Measurements from ENCODE around the gene SPDYE11.
"Not testable (repeated sequence)": the region's sequence is repeated elsewhere in the genome, so short reads cannot be mapped to it uniquely, and the experiment has no call there.

Gene SPDYE11, protein sequence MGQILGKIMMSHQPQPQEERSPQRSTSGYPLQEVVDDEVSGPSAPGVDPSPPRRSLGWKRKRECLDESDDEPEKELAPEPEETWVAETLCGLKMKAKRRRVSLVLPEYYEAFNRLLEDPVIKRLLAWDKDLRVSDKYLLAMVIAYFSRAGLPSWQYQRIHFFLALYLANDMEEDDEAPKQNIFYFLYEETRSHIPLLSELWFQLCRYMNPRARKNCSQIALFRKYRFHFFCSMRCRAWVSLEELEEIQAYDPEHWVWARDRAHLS
- total RNA-seq: 0 reads per million in 2 experiments

DNA sequence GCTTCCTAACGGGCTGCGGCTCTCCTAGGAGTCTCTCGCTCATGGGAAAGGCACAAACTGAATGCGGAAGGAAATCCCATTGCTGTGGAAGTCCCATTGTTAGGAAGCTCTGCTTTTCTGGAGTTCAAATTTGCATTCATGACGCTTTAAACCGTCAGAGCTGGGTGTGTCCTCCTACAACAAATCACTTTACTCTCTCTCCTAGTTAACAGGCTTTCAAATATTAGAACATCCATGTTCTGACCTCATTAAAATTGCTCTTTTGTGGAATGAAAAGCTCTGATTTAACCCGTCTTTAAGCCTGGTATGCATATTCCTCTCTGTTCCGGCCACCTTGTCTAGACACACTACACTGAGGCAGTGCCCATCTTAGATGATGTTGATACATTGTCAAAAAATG is at the start of gene SPDYE11:
Gene SPDYE11 (minus strand): TSS at position 101 of the 400 bp plus-strand sequence. CDS start 1,800 bp downstream, outside the sequence.
- not testable (repeated sequence) for DNase-seq (ENCODE audit: low read depth)

DNA sequence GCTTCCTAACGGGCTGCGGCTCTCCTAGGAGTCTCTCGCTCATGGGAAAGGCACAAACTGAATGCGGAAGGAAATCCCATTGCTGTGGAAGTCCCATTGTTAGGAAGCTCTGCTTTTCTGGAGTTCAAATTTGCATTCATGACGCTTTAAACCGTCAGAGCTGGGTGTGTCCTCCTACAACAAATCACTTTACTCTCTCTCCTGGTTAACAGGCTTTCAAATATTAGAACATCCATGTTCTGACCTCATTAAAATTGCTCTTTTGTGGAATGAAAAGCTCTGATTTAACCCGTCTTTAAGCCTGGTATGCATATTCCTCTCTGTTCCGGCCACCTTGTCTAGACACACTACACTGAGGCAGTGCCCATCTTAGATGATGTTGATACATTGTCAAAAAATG is 28.2 kb upstream of the SPDYE11 start, which contains the start of gene SPDYE9:
Gene SPDYE9 (minus strand): TSS at position 101 of the 400 bp plus-strand sequence. CDS start 1,800 bp downstream, outside the sequence.
- not testable (repeated sequence) for DNase-seq (ENCODE audit: low read depth)

DNA sequence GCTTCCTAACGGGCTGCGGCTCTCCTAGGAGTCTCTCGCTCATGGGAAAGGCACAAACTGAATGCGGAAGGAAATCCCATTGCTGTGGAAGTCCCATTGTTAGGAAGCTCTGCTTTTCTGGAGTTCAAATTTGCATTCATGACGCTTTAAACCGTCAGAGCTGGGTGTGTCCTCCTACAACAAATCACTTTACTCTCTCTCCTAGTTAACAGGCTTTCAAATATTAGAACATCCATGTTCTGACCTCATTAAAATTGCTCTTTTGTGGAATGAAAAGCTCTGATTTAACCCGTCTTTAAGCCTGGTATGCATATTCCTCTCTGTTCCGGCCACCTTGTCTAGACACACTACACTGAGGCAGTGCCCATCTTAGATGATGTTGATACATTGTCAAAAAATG is 28.0 kb downstream of the SPDYE11 start, which contains the start of gene SPDYE8:
Gene SPDYE8 (minus strand): TSS at position 101 of the 400 bp plus-strand sequence. CDS start 1,800 bp downstream, outside the sequence.
- not testable (repeated sequence) for DNase-seq (ENCODE audit: low read depth)

DNA sequence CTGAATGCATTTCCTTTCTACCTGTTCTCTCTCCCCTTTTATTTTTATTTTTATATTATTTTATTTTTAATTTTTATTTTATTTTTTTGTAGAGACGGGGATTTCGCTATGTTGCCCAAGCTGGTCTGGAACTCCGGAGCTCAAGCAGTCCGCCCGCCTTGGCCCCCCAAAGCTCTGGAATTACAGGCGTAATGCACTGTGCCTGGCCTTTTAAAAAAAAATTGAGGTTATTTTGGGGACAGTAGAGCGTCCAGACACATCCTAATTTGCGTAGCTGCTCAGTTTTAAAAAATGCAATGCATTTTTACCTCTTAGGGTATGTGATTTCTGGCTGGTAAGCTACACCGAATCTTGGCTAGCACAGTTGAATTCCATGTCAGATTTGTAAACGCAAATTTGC is 51.2 kb downstream of the SPDYE11 start:
- DNase-seq (ENCODE audit: low read depth): not testable (repeated sequence)

DNA sequence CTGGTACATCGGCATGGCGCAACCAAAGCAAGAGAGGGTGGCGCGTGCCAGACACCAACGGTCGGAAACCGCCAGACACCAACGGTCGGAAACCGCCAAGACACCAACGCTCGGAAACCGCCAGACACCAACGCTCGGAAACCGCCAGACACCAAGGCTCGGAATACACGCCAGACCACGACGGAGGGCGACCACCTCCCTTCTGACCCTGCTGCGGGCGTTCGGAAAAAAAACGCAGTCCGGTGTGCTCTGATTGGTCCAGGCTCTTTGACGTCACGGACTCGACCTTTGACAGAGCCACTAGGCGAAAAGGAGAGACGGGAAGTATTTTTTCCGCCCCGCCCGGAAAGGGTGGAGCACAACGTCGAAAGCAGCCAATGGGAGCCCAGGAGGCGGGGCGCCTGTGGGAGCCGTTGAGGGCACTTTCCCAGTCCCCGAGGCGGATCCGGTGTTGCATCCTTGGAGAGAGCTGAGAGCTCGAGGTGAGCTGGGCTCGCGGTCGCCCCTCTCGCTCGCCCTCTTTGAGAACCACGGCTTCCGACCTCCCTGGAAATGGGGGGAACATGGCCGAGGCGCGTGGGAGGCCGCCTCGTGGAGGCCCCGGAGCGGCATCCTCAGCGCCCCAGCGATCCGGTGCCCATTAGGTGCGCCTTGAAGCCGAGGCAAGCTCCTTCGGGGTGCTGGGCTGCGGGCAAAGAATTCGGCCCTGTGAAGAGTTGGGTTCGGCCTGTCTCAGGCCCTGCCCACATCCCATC is 51.8 kb downstream of the SPDYE11 start:
- peak; percentile 76 for DNase-seq (ENCODE audit: low read depth)

DNA sequence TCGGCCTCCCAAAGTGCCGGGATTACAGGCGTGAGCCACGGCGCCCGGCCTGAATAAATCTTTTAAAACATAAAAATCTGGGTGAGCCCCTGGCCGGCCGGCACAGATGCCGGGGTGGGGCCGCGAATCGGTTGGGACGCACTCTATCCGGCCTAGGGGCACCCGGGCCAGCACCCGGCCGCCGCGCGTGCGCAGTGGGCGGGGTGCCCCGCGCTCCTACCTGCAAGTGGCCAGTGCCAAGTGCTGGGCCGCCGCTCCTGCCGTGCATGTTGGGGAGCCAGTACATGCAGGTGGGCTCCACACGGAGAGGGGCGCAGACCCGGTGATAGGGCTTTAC is 52.4 kb downstream of the SPDYE11 start:
- peak; percentile 43 for DNase-seq (ENCODE audit: low read depth)

DNA sequence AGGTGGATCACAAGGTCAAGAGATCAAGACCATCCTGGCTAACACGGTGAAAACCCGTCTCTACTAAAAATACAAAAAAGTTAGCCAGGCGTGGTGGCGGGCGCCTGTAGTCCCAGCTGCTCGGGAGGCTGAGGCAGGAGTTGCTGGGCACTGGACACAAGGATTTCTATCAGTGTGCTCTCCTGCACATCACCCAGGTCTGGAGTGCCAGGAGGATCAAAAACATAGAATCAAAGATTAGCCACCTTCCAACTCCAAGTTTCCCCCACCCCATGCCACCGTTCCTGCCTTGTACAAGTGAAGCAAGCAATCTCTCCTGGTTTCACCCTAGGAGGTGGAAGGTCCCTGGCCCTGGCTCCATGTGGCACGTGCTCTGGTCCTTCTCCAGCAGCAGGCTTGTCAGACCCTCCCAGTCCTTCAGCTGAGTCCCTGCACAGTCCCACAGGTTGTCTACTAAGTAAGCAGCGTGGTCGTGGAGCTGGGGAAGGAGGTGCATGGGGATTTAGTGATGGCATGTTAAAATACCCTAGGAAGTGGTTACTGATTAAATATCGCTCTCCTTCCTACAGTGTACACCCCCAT is 59.7 kb downstream of the SPDYE11 start:
- not testable (repeated sequence) for DNase-seq (ENCODE audit: low read depth)

All from T follicular helper cell (primary cell).